Kidney tubule cell (primary cell): ENCODE measurements around the gene ECI1.
"Not testable (repeated sequence)": the region's sequence is repeated elsewhere in the genome, so short reads cannot be mapped to it uniquely, and the experiment has no call there.

ENCODE experiments used
- DNase-seq: peaks from one replicate; pipeline ENCODE4 v3.0.0-alpha.2; 2018; ENCODE audit warnings: low spot score

Gene ECI1

DNA sequence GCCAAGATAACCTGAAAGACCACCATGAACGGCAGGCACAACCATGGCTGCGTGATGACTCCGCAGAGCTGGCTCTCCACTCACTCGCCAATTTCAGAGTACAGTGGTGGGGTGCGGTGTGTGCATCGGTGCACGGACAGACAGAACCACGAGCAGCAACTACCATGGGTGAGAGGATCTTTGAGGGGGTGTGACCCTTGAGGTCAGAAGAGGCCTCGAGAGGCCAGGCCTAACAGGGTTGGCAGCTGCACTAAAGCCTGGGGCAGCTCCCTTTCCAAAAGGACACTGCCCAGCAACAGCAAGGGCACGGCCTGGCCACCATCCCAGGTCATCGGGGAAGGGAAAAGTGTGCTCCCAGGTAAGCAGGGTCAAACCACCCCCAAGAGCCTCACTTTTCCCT lies 1.9 kb upstream of the ECI1 start:
- no peak for DNase-seq

GRCh38 chr16:2252806-2253148 lies 1.4 kb upstream of the ECI1 start:
- DNase-seq = peak; percentile 42

DNA sequence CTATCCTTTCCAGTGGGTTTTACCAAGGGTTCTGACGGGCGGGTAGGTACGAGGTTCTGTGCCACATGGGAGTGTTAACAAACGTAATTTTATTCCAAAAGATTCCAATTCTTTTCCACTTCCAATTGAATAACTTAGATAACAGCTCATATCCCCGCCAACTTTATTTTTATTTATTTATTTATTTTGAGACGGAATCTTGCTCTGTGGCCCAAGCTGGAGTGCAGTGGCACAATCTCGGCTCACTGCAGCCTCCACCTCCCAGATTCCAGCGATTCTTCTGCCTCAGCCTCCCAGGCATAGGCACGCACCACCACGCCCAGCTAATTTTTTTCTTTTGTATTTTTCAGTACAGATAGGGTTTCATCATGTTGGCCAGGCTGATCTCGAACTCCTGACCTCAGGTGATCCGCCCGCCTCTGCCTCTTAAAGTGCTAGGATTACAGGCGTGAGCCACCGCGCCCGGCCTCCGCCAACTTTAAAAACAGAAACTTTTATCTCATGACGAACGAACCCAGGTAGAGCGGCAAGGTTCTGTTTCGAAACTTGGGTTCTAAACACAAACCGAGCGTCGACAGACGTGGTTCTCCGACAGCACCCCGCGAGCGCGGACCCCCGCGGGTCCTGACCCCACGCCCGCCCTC lies 613 bp downstream of the ECI1 start:
- DNase-seq = peak; percentile 57

GRCh38 chr16:2246301-2246885 lies 5.0 kb downstream of the ECI1 start:
- DNase-seq = no peak

DNA sequence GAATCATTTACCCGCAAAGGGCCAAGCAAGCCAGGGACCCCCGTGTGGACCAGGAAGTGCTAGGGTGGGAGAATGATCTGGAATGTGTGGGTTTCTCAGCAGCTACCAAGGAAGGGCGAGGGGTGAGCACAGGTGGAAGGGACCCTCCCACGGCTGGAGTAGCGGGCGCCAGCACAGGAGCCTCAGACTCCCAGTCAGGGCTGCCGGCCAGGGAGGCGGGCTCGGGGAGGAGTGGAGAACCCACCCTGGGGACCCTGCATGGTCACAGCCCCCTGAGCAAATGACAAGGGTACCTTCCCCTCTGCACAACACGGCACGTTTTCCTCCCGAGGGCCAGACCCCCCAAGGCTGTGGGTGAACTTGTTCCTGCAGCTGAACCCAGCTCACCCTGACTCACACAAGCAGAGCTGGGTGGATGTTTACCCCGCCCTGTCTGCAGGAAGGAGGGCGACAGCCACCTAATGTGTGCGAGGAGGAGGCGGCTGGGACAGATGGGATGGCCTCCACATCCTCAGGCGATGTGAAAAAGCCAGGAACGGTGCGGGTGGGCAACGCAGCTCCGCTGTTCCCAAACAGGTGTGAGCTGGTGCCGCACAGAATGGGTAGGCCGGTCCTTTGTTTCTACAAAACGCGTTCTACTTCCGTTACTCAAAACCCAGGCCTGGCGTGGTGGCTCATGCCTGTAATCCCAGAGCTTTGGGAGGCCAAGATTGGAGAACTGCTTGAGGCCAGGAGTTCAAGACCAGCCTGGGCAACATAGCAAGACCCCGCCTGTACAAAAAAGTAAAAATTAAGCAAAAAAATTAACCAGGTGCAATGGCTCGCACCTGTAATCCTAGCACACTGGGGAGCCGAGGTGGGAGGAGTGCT lies 6.2 kb downstream of the ECI1 start:
- no peak for DNase-seq

DNA sequence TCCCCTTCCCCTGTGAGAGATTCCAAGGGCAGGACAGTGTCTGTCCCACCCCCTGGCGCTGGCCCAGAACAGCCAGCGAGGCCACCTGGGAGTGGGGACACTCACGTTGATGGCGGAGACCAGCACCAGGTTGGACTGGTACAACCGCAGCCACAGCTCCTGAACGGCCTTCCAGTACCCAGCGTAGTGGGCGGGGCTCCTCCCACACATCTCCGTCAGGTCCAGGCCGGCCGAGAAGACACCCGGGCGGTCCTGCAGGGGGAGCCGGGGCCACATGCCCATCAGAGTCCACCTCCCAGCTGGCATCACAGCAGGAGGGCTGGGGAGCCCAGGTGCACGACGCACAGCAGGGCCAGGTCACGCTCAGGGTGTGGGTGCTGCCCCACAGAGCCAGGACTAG lies 7.1 kb downstream of the ECI1 start:
- DNase-seq = no peak

DNA sequence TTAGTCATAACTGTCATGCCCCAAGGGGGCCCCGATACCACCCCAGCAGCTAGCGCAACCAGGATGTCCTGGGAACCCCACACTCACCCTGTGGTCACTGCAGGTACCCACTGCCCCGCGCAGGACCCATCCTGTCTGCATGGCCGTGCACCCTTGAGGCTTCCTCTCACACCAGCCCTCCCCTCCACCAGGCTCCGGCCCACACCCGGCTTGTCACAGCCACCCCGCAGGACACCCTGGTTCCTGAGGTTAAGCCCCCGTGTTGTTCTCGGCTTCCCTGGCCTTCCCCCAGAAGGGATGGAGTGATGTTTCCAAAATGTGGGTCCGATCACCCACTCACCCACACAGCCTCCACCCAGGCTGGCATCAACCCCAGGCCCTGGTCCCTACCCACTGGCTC lies 7.6 kb downstream of the ECI1 start:
- DNase-seq = no peak

GRCh38 chr16:2243031-2243528 lies 8.3 kb downstream of the ECI1 start:
- no peak for DNase-seq

- no peak for DNase-seq
Observed at GRCh38 chr16:2242598-2242997, 8.8 kb downstream of the ECI1 start.

GRCh38 chr16:2240331-2240730 lies 11.1 kb downstream of the ECI1 start:
- not testable (repeated sequence) for DNase-seq

GRCh38 chr16:2238838-2239675 lies 12.3 kb downstream of the ECI1 start:
- DNase-seq = no peak

DNA sequence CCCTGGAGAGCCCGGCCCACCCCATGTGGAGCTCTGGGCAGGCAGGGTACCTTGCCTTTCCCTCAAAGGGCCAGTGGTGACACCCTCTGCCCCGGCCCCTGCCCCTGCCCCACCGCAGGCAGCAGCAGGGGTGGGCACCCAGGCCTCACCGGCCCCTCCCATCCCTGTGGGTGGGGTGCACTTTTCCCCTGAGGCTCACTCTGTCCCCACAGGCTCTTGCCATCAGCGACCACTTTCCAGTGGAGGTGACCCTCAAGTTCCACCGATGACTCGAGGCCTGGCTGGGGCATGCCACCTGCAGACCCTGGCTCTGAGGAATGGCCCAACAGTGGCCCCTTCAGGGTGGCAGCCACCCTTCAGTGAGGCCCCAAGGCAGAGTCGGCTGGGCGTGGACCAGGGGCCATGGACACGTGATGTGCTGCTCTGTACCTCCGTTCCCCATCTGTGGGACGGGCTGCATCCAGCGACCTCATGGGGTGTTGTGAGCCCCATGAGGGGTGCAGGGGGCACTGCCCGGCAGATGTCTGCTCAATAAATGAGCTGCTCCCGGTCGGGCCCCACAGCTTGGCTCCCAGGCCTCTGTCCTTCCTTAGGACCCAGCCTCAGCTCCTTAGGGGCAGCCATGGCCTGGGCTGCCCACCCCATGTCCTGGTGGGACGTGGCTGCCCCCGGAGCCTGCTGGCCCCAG lies 13.1 kb downstream of the ECI1 start:
- DNase-seq = no peak

DNA sequence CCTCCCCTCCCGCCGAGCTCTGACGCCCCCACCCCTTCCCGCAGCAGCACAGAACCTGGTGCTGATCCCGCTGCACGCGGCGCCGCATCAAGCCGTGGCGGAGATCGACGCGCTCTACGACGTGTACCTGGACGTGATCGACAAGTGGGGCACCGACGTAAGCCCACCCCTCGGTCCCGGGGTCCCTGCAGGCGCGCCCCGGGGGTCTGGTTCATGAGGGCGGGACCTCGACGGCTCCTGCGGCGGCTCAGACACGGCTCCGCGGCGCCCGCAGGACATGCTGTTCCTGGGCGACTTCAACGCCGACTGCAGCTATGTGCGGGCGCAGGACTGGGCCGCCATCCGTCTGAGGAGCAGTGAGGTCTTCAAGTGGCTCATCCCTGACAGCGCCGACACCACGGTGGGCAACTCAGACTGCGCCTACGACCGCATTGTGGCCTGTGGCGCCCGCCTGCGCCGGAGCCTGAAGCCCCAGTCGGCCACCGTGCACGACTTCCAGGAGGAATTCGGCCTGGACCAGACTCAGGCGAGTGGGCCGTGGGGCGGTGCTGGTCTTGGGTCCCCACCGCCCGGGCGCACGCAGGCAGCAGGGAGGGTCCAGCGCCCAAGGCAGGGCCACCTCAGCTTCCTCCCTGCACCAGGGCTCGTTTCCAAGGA lies 13.8 kb downstream of the ECI1 start:
- DNase-seq = no peak

GRCh38 chr16:2237102-2237482 lies 14.3 kb downstream of the ECI1 start:
- no peak for DNase-seq

DNA sequence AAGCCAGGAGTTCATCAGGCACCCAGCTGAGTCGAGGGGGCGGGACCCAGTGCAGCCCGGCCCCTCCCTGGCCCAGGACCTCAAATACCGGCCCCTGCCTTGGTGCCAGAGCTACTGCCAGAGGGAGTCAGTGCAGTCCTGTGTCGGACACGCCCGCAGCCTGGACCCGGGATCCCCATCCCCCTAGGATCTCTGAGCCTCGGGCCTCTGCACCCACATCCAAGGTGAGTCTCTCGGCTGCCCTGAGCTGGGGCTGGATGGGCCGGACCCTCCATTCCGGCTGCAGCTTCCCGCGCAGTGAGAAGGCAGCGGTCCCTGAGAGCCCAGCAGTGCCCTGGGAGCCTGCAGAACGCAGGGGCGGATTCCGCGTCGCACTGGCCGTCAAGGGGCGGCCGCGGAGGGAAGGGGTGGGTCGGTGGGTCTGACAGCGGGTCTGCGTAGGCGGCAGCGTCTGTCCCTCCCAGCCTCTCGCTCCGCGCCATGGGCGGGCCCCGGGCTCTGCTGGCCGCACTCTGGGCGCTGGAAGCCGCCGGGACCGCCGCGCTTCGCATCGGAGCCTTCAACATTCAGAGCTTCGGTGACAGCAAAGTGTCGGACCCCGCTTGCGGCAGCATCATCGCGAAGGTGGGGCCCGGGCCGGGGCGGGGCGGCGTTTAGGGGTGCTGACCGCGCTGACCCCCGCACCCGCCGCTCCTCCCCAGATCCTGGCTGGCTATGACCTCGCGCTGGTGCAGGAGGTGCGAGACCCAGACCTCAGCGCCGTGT lies 14.9 kb downstream of the ECI1 start, which contains the start of gene DNASE1L2:
Gene DNASE1L2, plus strand, starts transcription at position 108 of the 765 bp plus-strand sequence. Its CDS starts 373 bp downstream, at position 481.
- DNase-seq = no peak

DNA sequence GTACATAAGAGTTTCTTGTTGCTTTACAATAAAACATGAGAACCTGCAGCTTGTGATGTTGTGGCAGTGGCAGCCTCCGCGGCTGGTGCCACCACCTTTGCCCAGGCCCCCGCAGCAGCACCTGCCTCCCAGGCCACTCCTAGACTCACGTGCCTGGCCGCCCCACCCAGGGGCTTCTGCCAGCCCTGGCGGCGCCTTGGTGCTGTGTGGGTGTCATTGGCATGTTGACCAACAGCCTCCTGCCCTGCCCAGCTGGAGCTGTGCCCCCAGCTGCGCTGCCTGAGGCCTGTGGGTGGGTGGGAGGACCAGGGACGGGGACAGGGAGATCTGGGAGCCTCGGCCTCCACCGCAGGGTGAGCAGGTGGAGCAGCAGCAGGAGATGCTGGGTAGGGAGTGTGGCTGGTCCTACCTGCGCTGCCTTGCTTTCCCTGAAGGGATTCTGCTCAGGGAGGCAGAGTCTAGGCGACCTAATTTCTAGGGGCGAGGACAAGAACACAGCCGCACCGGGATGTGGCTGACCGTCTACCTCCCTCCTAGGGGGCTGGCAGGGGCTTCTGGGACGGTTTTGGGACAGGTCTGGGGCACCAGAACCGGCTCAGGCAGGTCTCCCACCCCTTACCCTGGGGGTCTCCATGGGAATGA lies 15.6 kb downstream of the ECI1 start:
- DNase-seq = no peak

GRCh38 chr16:2235234-2235651 lies 16.1 kb downstream of the ECI1 start:
- no peak for DNase-seq

DNA sequence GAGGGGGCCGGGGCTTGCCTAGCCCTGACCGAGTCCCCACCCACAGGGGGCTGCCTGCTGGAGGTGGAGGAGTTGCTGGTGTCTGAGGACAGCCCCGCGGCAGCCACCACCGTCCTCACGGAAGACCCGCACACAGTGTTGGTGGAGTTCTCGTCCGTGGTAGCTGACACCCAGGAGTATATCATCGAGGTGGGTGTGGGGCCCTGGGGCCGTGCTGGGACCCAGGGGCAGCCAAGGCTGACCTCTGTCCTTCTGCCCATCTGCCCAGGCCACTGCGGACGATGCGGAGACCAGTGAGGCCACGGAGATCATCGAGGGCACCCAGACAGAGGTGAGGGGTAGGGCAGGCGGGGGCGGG lies 16.6 kb downstream of the ECI1 start:
- no peak for DNase-seq

- DNase-seq = no peak
Observed at GRCh38 chr16:2233872-2234812, 17.2 kb downstream of the ECI1 start.
